HepG2 (cell line): ENCODE data around the gene RPL31. TPM values are rescaled to one million over a fixed set of nuclear protein-coding genes. Genes with fewer than 3 reads are reported as not detected.

Experiments used
- BRD4 ChIP-seq: sonication (generic); formaldehyde crosslinking; IDR thresholded peaks from 2 replicates; pipeline ENCODE4 v1.4.0; 2020; ENCODE audit warnings: missing genetic modification reagents
- CHCHD3 ChIP-seq: sonication (generic); formaldehyde crosslinking; IDR thresholded peaks from 2 replicates; pipeline ENCODE4 v1.8.0; 2022; ENCODE audit warnings: mild to moderate bottlenecking, missing genetic modification reagents, moderate library complexity
- DR1 ChIP-seq: sonication (generic); formaldehyde crosslinking; IDR thresholded peaks from 2 replicates; pipeline ENCODE4 v1.8.0; 2021; ENCODE audit warnings: mild to moderate bottlenecking, missing genetic modification reagents, inconsistent platforms
- FOXP1 ChIP-seq, 2 experiments: fragments of 450-650 bp in 1 of 2; IDR thresholded peaks; 2 replicates each; pipeline ENCODE4 v1.6.1; 2017 to 2018; ENCODE audit warnings: antibody characterized with exemption in 1 of 2
- GLMP ChIP-seq: sonication (generic); formaldehyde crosslinking; IDR thresholded peaks from 2 replicates; pipeline ENCODE4 v1.9.0; 2021; ENCODE audit warnings: missing genetic modification reagents, mild to moderate bottlenecking, borderline replicate concordance
- HOXD1 ChIP-seq: sonication (generic); formaldehyde crosslinking; IDR thresholded peaks from 2 replicates; pipeline ENCODE4 v1.5.0; 2020; ENCODE audit warnings: missing genetic modification reagents
- MTF1 ChIP-seq: sonication (generic); formaldehyde crosslinking; IDR thresholded peaks from 2 replicates; pipeline ENCODE4 v1.5.0; 2020; ENCODE audit warnings: missing genetic modification reagents
- REST ChIP-seq, 2 experiments: IDR thresholded peaks; 2 replicates each; pipeline ENCODE4 v1.6.1; 2011 to 2012; ENCODE audit warnings: low read length in 2 of 2, borderline replicate concordance in 1 of 2, low read depth in 1 of 2, mild to moderate bottlenecking in 1 of 2, moderate library complexity in 1 of 2
- THAP11 ChIP-seq: IDR thresholded peaks from 2 replicates; pipeline ENCODE4 v1.6.1; 2016; ENCODE audit warnings: missing biosample characterization, missing genetic modification reagents
- ZFP36L2 ChIP-seq: sonication (generic); formaldehyde crosslinking; IDR thresholded peaks from 2 replicates; pipeline ENCODE4 v1.4.0; 2020; ENCODE audit warnings: missing genetic modification reagents
- ZKSCAN8 ChIP-seq: IDR thresholded peaks from 2 replicates; pipeline ENCODE4 v1.6.1; 2016; ENCODE audit warnings: borderline replicate concordance, missing genetic modification reagents, missing compliant biosample characterization
- ZNF503 ChIP-seq: sonication (generic); formaldehyde crosslinking; IDR thresholded peaks from 2 replicates; pipeline ENCODE4 v1.4.0; 2020; ENCODE audit warnings: missing genetic modification reagents
- ZNF609 ChIP-seq: sonication (generic); formaldehyde crosslinking; IDR thresholded peaks from 2 replicates; pipeline ENCODE4 v1.4.0; 2020; ENCODE audit warnings: mild to moderate bottlenecking, missing genetic modification reagents, borderline replicate concordance
- ZNF776 ChIP-seq: sonication (generic); formaldehyde crosslinking; IDR thresholded peaks from 2 replicates; pipeline ENCODE4 v1.4.0; 2020; ENCODE audit warnings: mild to moderate bottlenecking, missing genetic modification reagents
- polyA plus RNA-seq, 8 experiments: library from polyadenylated mRNA; depleted of rRNA in 3 of 8; stranded (reverse) in 7 of 8; unstranded in 1 of 8; fragments of >200 nt; fragmentation: Illumina TruSeq in 4 of 8; extraction: Trizol in 4 of 8; gene quantifications; 2 replicates each; pipeline versions ENCODE4 v1.2.1 to v1.2.3, GENCODE V29; 2011 to 2016; ENCODE audit warnings: low read depth in 4 of 8, missing spikeins in 1 of 8, mixed read lengths in 1 of 8; ENCODE audit not compliant: insufficient read depth in 1 of 8
- total RNA-seq, 5 experiments: library from RNA; depleted of rRNA; stranded (reverse); fragments of >200 nt; fragmentation: Illumina TruSeq; extraction: Trizol; gene quantifications; 2 replicates each; pipeline ENCODE4 v1.2.3, GENCODE V29; 2016; ENCODE audit warnings: low read depth in 1 of 5

RPL31 gene
- total and polyA plus RNA-seq, 2 of the 13 experiments (the other 11 are each of a cell fraction or from before 2014, with no cell fraction given), result 3,331 to 3,582 TPM

GRCh38 chr2:101002562-101003277 is 631 bp downstream of the RPL31 start (continued):
- TF ChIP-seq MTF1 (CRISPR knock-in tag) (no peak), FOXP1 (IDR thresholded peaks at IDR 0.05) (no peak), FOXP1 (CRISPR knock-in tag; IDR thresholded peaks at IDR 0.05) (no peak), ZNF776 (CRISPR knock-in tag) (no peak), ZFP36L2 (CRISPR knock-in tag) (no peak), ZNF609 (CRISPR knock-in tag) (no peak), ZNF503 (CRISPR knock-in tag) (no peak), GLMP (0 out of 2 replicates have a peak, but pooled peaks have one; percentile 87), THAP11 (CRISPR knock-in tag) (no peak), REST (IDR thresholded peaks at IDR 0.05; ENCODE audit: borderline replicate concordance in 1 of 2, low read depth in 1 of 2, low read length in 2 of 2) (no peak), ZKSCAN8 (no peak), DR1 (no peak), CHCHD3 (CRISPR knock-in tag) (no peak), BRD4 (CRISPR knock-in tag) (no peak), HOXD1 (no peak)
